Measurements from ENCODE around the gene RAB27A. TPM values are rescaled to one million over a fixed set of nuclear protein-coding genes. Genes with fewer than 3 reads are reported as not detected.

The RAB27A gene
- polyA plus RNA-seq, 1 donor (not counting 4 experiments of a cell fraction or from before 2014, with no cell fraction given), result 10.8 TPM

GRCh38 chr15:55170361-55170760 lies 119.3 kb downstream of the RAB27A start:
- Histone ChIP-seq H3K4me1 (ENCODE audit: control insufficient read depth, extremely low read depth, insufficient read depth, low read length) (no peaks in the 10 kb centered on the region), H3K79me2 (ENCODE audit: control insufficient read depth, insufficient read depth, low read length) (no peaks in the 10 kb centered on the region), H4K20me1 (ENCODE audit: control insufficient read depth, extremely low read depth, insufficient read depth, low read length) (no peaks in the 10 kb centered on the region), H3K9me1 (ENCODE audit: control insufficient read depth, extremely low read depth, insufficient read depth, low read length) (no peaks in the 10 kb centered on the region), H3K36me3 (ENCODE audit: control insufficient read depth in 2 of 2, extremely low read depth in 1 of 2, insufficient read depth in 2 of 2, low read length in 2 of 2) (no peaks in the 10 kb centered on the region), H3K9me3 (ENCODE audit: control insufficient read depth, low read depth, low read length) (no peaks in the 10 kb centered on the region), H3K9ac (ENCODE audit: control insufficient read depth, extremely low read depth, insufficient read depth, low read length) (no peak overlapping the region), H2AFZ (ENCODE audit: control insufficient read depth, low read length) (no peak overlapping the region), H3K4me3 (ENCODE audit: control insufficient read depth in 2 of 3, extremely low read depth in 1 of 3, insufficient read depth in 2 of 3, low read depth in 1 of 3, low read length in 3 of 3) (no peak overlapping the region), H3K27ac (ENCODE audit: control insufficient read depth, insufficient read depth, low read length) (no peak overlapping the region), H3K4me2 (ENCODE audit: control insufficient read depth, extremely low read depth, insufficient read depth, low read depth, low read length) (no peak overlapping the region), H3K27me3 (ENCODE audit: control insufficient read depth, extremely low read depth, insufficient read depth, low read length) (no peaks in the 10 kb centered on the region)
- DNase-seq (ENCODE audit: low read depth, low spot score), result no peak
- dilution Hi-C loops (cut with MboI; ENCODE audit: extremely low pct_ligation_motif_present, low sequenced_read_pairs), result no loop called here
- TF ChIP-seq CTCF (optimal IDR thresholded peaks at IDR 0.05 in 1 of 3, IDR thresholded peaks at IDR 0.05 in 1 of 3, conservative IDR thresholded peaks at IDR 0.05 in 1 of 3; ENCODE audit: extremely low read depth in 1 of 3, insufficient read depth in 2 of 3, low read length in 3 of 3) (no peak), EZH2 (IDR thresholded peaks at IDR 0.05; ENCODE audit: low read length) (no peak)
- no peak for FAIRE-seq

- Histone ChIP-seq H3K9me1 (ENCODE audit: control insufficient read depth, extremely low read depth, insufficient read depth, low read length) (no peaks in the 10 kb centered on the region), H3K27ac (ENCODE audit: control insufficient read depth, insufficient read depth, low read length) (no peak overlapping the region), H3K4me1 (ENCODE audit: control insufficient read depth, extremely low read depth, insufficient read depth, low read length) (no peaks in the 10 kb centered on the region), H3K27me3 (ENCODE audit: control insufficient read depth, extremely low read depth, insufficient read depth, low read length) (no peaks in the 10 kb centered on the region), H2AFZ (ENCODE audit: control insufficient read depth, low read length) (no peak overlapping the region), H3K36me3 (ENCODE audit: control insufficient read depth in 2 of 2, extremely low read depth in 1 of 2, insufficient read depth in 2 of 2, low read length in 2 of 2) (no peaks in the 10 kb centered on the region), H3K9me3 (ENCODE audit: control insufficient read depth, low read depth, low read length) (no peaks in the 10 kb centered on the region), H4K20me1 (ENCODE audit: control insufficient read depth, extremely low read depth, insufficient read depth, low read length) (no peaks in the 10 kb centered on the region), H3K79me2 (ENCODE audit: control insufficient read depth, insufficient read depth, low read length) (no peaks in the 10 kb centered on the region), H3K9ac (ENCODE audit: control insufficient read depth, extremely low read depth, insufficient read depth, low read length) (no peak overlapping the region), H3K4me3 (ENCODE audit: control insufficient read depth in 2 of 3, extremely low read depth in 1 of 3, insufficient read depth in 2 of 3, low read depth in 1 of 3, low read length in 3 of 3) (no peak overlapping the region), H3K4me2 (ENCODE audit: control insufficient read depth, extremely low read depth, insufficient read depth, low read depth, low read length) (no peak overlapping the region)
- FAIRE-seq, result peak; percentile 44
- DNase-seq (ENCODE audit: low read depth, low spot score), result peak; percentile 23
- peak; percentile 70 to 86 (median 76) for TF ChIP-seq CTCF (optimal IDR thresholded peaks at IDR 0.05 in 1 of 3, IDR thresholded peaks at IDR 0.05 in 1 of 3, conservative IDR thresholded peaks at IDR 0.05 in 1 of 3; ENCODE audit: extremely low read depth in 1 of 3, insufficient read depth in 2 of 3, low read length in 3 of 3)
- no peak for TF ChIP-seq EZH2 (IDR thresholded peaks at IDR 0.05; ENCODE audit: low read length)
- dilution Hi-C loops (cut with MboI; ENCODE audit: extremely low pct_ligation_motif_present, low sequenced_read_pairs), result no loop called here
Observed at GRCh38 chr15:55168350-55168974, 121.2 kb downstream of the RAB27A start.
